Caki2 (cell line): ENCODE measurements around the gene C19orf85. TPM values are rescaled to one million over a fixed set of nuclear protein-coding genes. Genes with fewer than 3 reads are reported as not detected.
"Not testable (repeated sequence)": the region's sequence is repeated elsewhere in the genome, so short reads cannot be mapped to it uniquely, and the experiment has no call there.

ENCODE experiments used
- DNase-seq: peaks from one replicate; pipeline ENCODE4 v3.0.0-alpha.2; 2015; ENCODE audit warnings: low read depth
- in situ Hi-C: cut with HindIII; loops from 2 replicates; pipeline ENCODE4 v1.10.0; 2016; ENCODE audit warnings: low sequenced_read_pairs, low pct_unique_long_range_greater_than_20kb, mixed read lengths
- total RNA-seq: library from RNA; depleted of rRNA; stranded (reverse); fragments of >200 nt; shearing (Covaris generic); gene quantifications from 2 replicates; pipeline ENCODE4 v1.2.3, GENCODE V29; 2014; ENCODE audit warnings: low replicate concordance; rRNA removed

C19orf85 gene
- total RNA-seq, 1 experiment from 2014 or later = not detected

DNA sequence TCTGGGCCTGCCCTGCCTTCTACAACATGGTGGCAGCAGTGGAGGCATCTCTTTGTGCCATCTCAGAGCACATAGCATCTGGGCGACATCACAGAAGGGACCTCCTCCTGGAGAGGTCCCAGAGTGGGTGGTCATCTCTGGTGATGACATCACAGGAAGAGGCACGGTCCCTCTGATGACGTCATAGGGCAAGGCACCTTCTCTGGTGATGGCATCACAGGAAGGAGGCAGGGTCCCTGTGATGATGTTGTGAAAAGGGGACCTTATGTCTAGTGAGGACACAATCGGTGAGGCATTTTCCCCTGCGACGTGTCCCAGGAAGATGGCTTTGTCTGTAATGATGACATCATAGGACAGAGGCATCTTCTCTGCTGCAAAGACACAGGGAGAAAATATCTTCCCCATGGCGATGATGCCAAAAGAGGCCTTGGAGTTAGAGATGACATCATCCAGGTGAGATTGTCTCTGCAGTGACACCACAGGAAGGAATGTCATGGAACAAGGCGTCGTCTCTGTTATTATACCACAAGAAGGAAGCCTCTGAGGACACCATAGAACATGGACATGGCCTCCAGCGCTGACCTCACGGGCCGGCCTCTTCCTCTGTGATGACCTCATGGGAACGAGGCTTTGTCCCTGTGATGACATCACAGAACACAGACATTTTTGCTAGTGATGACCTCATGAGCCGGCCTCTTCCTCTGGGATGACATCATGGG lies 32.2 kb downstream of the C19orf85 start:
- no peak for DNase-seq
- in situ Hi-C loops = no loop called here

GRCh38 chr19:55431183-55431582 lies 33.4 kb downstream of the C19orf85 start:
- in situ Hi-C loops = no loop called here
- no peak for DNase-seq

DNA sequence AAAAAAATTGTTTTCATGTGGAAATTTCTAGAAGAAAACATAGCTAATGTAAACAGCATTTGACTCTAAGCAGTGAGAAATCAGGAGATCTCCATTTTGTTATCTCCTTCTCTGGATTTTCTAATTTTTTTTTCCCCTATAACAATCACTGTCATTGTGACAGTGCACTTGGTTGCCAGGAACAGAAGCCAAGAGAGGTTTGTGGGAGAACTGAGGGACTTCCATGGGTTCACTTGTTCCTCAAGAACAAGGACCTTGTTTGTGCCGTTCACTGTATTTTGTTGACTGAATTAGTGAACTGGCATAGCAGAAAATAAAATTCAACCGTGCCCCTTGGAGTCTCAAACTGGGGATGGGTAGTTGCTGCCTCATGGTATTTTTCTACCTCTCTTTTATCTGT lies 38.5 kb downstream of the C19orf85 start:
- in situ Hi-C loops = no loop called here
- no peak for DNase-seq

DNA sequence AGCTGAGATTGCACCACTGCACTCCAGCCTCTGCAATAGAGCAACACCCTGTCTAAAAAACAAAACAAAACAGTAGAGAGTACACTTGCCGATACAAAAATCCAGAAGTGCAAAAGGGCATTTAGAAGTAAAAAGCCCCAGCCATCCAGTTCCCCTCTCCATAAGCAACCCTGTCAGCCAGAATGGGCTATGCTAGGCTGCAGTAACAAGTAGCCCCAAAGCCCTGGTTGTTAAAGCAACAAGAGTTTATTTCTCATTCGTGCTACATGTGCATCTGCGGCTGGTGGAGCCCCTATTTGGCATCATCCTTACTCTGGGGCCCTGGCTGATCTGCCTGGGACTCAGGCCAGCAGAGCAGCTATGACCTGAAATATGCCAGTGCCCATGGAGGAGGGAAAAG lies 40.0 kb downstream of the C19orf85 start:
- in situ Hi-C loops = no loop called here
- no peak for DNase-seq

- DNase-seq = no peak
- in situ Hi-C loops = no loop called here
Observed at GRCh38 chr19:55423225-55424005, 41.1 kb downstream of the C19orf85 start.

DNA sequence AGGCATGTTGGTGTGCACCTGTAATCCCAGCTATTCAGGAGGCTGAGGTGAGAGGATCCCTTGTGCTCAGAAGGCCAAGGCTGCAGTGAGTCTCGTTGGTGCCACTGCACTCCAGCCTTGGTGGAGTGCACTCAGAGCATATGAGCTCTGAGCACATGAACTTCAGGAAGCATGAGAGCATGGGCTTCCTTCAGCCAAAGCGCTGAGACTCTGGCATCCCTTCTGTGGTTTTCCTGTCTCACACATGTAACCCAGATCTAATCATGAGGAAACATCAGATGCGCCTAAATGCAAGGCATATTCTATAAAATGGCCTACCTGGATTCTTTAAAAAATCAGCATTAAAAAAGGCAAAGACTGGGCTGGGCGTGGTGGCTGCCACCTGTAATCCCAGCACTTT lies 43.3 kb downstream of the C19orf85 start:
- DNase-seq, in situ Hi-C loops: not testable (repeated sequence)

GRCh38 chr19:55419624-55420236 lies 44.8 kb downstream of the C19orf85 start:
- DNase-seq = no peak
- in situ Hi-C loops = loop anchor here (10.0 kb wide), 1 partner anchor 245 kb away; no protein-coding TSS in a partner anchor

DNA sequence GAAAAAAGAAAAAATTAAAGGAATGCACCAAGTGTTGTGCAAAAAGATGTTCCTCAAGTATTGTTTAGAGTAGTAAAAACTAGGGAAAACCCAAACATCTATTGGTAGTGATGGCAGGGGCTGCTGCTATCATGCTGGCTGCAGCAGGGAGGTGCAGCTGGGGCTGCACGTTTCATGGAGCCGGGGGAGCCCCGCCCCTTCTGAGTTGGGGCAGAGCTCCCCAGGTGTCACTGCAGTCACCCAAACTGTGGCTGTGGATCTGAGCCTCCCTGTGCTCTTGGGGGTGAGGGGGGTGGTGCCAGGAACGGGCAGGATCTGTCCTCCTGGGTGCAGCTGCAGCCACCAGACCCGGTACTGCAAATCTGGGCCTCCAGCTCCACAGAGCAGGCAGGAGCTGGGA lies 45.4 kb downstream of the C19orf85 start:
- DNase-seq = no peak
- in situ Hi-C loops = loop anchor here (10.0 kb wide), 1 partner anchor 244 kb away; no protein-coding TSS in a partner anchor

DNA sequence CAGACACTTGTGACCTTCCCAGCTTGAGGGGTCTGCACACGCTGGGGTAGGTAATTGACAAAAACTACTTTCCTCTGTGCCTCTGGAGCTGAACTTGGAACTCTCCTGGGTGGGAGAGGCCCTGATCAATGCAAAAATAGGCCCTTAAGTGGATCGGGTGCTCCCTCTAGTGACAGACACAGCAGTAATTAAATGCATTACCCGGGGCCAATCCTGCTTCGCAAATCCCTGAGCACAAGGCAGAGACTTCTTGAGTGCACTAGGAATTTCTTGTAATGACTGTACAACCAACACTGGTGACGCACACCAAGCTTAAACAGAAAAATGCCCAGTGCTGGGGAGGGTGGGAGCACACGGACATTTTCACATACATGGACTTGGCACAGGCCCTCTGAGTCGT lies 46.4 kb downstream of the C19orf85 start:
- in situ Hi-C loops = loop anchor here (10.0 kb wide), 1 partner anchor 243 kb away; no protein-coding TSS in a partner anchor

More for the DNA sequence above, 46.4 kb downstream of the C19orf85 start:
- peak; percentile 64 for DNase-seq

Other genes with a start within 250 kb of the C19orf85 start
- gene TMEM86B, start 236.0 kb downstream of the C19orf85 start, total RNA-seq = 0.47 and 3.9 TPM in 2 replicates
- 79.8 and 94.5 TPM in 2 replicates for gene PPP6R1, start 205.7 kb downstream of the C19orf85 start, total RNA-seq
- 128 and 145 TPM in 2 replicates for gene HSPBP1, start 184.6 kb downstream of the C19orf85 start, total RNA-seq
- 0.41 and 0.64 TPM in 2 replicates for gene BRSK1, start 180.8 kb downstream of the C19orf85 start, total RNA-seq
- gene TMEM150B, start 139.4 kb downstream of the C19orf85 start, total RNA-seq = 0.61 and 1.3 TPM in 2 replicates
- gene KMT5C, start 124.9 kb downstream of the C19orf85 start, total RNA-seq = 11.8 and 18.4 TPM in 2 replicates
- 0.10 TPM in 1 of 2 replicates, not detected in the other for gene COX6B2, start 110.0 kb downstream of the C19orf85 start, total RNA-seq
- gene GARIN5B, start 101.5 kb downstream of the C19orf85 start, total RNA-seq = not detected in 2 replicates
- not detected in 2 replicates for gene IL11, start 94.3 kb downstream of the C19orf85 start, total RNA-seq
- gene TMEM190, start 87.9 kb downstream of the C19orf85 start, total RNA-seq = not detected in 2 replicates
- 2.3 and 6.7 TPM in 2 replicates for gene TMEM238, start 80.5 kb downstream of the C19orf85 start, total RNA-seq
- gene RPL28, start 78.8 kb downstream of the C19orf85 start, total RNA-seq = 281 and 295 TPM in 2 replicates
- 231 and 237 TPM in 2 replicates for gene UBE2S, start 57.0 kb downstream of the C19orf85 start, total RNA-seq
- gene SHISA7, start 21.5 kb downstream of the C19orf85 start, total RNA-seq = not detected in 2 replicates
- gene ISOC2, start 3.1 kb downstream of the C19orf85 start, total RNA-seq = 231 and 265 TPM in 2 replicates
- 1.9 and 5.3 TPM in 2 replicates for gene ZNF628, start 11.9 kb upstream of the C19orf85 start, total RNA-seq
- gene NAT14, start 20.4 kb upstream of the C19orf85 start, total RNA-seq = 94.3 and 99.9 TPM in 2 replicates
- 0.14 TPM in 1 of 2 replicates, not detected in the other for gene SSC5D, start 23.7 kb upstream of the C19orf85 start, total RNA-seq
- not detected in 2 replicates for gene SBK2, start 72.4 kb upstream of the C19orf85 start, total RNA-seq
- 1.0 and 6.3 TPM in 2 replicates for gene SBK3, start 80.8 kb upstream of the C19orf85 start, total RNA-seq
- 2.2 and 12.9 TPM in 2 replicates for gene ZNF579, start 116.1 kb upstream of the C19orf85 start, total RNA-seq
- gene FIZ1, start 134.8 kb upstream of the C19orf85 start, total RNA-seq = 12.3 and 13.4 TPM in 2 replicates
- 15.5 and 31.0 TPM in 2 replicates for gene ZNF524, start 135.5 kb upstream of the C19orf85 start, total RNA-seq
- 0.87 and 1.7 TPM in 2 replicates for gene ZNF865, start 140.9 kb upstream of the C19orf85 start, total RNA-seq
- 3.6 and 14.3 TPM in 2 replicates for gene ZNF784, start 159.8 kb upstream of the C19orf85 start, total RNA-seq
- gene ZNF580, start 176.3 kb upstream of the C19orf85 start, total RNA-seq = 2.3 and 12.1 TPM in 2 replicates
- gene ZNF581, start 178.9 kb upstream of the C19orf85 start, total RNA-seq = 10.8 and 23.3 TPM in 2 replicates
- gene CCDC106, start 183.5 kb upstream of the C19orf85 start, total RNA-seq = 7.8 and 9.3 TPM in 2 replicates
- gene U2AF2, start 190.3 kb upstream of the C19orf85 start, total RNA-seq = 129 and 183 TPM in 2 replicates
- gene EPN1, start 210.5 kb upstream of the C19orf85 start, total RNA-seq = 117 and 123 TPM in 2 replicates